AG09319 (cell line): ENCODE measurements around the gene TAF10.

Experiments
- DNase-seq: peaks from one replicate; pipeline ENCODE4 v3.0.0-alpha.2; 2010; ENCODE audit warnings: low read depth; ENCODE audit errors: extremely low read depth
- TF ChIP-seq, protein P1 (sequence below): IDR thresholded peaks from 2 replicates; pipeline ENCODE4 v1.5.1; 2011; ENCODE audit warnings: low read depth, mild to moderate bottlenecking, inconsistent platforms, low read length, moderate library complexity

TAF10 gene

DNA sequence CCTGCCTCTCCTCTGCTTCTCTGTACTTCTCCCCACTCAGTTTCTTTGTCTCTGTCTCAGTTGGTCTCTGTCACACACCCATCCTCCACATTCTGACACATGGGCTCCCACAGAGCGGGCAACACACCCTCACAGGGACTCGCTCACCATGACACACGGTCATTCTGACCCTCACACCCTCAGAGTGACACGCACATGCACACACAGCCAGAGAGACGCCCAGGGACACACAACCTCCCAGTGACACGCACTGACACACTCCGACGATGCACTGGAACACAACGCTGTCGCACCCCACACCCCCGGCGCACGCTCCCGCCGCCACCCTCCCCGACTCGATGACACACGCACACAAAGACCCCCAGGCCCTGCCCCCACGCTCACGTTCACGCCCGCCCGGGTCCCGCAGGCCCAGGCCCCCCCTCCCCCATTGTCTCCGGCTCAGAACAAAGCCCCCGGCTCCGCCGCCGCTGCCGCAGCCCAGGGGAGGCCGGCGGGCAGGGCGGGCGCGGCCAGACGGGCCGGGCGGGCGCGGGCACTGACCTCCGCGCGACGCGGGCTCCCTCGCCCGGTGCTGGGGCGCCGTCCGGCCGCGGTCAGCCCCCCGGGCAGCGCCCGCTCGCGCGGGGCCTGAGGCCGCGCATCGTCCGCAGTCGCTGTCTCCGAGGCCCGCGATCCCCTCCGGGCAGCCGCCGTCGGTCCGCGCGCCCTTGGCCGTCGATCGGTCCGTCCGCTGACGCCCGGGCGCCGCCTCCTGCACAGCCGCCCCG is 43.2 kb upstream of the TAF10 start:
- DNase-seq = no peak
- TF ChIP-seq, protein P1, sequence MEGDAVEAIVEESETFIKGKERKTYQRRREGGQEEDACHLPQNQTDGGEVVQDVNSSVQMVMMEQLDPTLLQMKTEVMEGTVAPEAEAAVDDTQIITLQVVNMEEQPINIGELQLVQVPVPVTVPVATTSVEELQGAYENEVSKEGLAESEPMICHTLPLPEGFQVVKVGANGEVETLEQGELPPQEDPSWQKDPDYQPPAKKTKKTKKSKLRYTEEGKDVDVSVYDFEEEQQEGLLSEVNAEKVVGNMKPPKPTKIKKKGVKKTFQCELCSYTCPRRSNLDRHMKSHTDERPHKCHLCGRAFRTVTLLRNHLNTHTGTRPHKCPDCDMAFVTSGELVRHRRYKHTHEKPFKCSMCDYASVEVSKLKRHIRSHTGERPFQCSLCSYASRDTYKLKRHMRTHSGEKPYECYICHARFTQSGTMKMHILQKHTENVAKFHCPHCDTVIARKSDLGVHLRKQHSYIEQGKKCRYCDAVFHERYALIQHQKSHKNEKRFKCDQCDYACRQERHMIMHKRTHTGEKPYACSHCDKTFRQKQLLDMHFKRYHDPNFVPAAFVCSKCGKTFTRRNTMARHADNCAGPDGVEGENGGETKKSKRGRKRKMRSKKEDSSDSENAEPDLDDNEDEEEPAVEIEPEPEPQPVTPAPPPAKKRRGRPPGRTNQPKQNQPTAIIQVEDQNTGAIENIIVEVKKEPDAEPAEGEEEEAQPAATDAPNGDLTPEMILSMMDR = no peak

DNA sequence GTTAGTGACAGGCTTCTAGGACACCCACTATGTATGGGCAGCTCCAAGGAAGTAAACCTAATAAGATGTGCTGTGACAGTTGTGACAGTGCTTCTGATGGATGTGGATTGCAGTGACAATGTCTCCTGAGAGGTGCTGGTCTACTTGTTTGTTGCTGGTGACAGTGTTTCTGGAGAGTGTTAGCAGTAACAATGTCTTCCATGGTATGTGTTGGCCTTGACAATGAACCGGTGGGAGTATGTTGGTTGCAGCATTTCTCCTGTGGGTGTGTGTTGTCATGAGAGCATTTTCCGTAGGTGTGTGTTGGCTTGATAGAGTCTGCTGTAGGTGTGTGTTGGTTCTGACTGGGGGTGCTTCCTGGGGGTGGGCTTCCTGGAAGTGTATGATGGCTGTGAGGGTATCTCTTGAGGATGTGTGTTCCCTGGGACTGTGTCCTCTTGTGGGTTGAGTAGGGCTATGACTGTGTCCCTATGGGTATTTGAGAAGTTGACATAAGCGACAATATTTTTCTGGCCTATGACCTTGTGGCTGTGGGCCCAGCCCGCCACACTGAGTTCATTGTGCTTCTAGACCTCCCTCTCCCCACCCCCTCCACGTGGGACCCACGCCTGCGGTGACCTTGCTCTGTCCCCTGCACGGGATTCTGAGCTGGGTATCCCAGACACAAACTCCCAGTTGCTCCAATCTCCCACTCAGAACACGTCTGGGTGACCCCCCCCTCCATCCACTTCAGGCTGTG is 42.4 kb upstream of the TAF10 start:
- no peak for DNase-seq
- TF ChIP-seq, protein P1 = no peak

- TF ChIP-seq, protein P1 = no peak
- no peak for DNase-seq
Measured at GRCh38 chr11:6653656-6654055, 41.6 kb upstream of the TAF10 start.

GRCh38 chr11:6653097-6653496 is 41.1 kb upstream of the TAF10 start:
- no peak for DNase-seq
- TF ChIP-seq, protein P1 = no peak

- no peak for DNase-seq
- TF ChIP-seq, protein P1 = no peak
Measured at GRCh38 chr11:6652182-6652581, 40.2 kb upstream of the TAF10 start.

DNA sequence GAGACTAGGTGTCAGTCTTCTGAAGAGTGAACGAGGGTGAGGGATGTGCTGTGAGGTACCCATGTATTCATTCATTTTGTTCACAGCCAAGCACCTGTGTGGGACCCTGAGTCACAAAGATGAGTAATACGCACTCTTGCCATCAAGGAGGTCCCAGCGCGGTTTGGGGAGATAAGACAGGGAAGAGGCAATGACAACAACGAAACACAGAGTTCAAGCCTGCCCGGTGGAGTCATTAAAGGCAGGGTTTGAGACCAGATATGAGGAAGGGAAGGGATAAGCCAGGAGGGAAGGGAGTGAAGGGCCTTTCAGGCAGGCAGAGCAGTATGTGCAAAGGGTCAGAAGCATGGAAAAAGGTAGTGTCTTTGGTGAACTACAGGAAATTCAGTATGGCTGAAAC is 39.0 kb upstream of the TAF10 start:
- TF ChIP-seq, protein P1 = no peak
- DNase-seq = no peak

- TF ChIP-seq, protein P1 = no peak
- DNase-seq = no peak
Measured at GRCh38 chr11:6650104-6650503, 38.1 kb upstream of the TAF10 start.
